ENCODE measurements around the gene ULBP1. TPM values are rescaled to one million over a fixed set of nuclear protein-coding genes. Genes with fewer than 3 reads are reported as not detected.
"Not testable (repeated sequence)": the region's sequence is repeated elsewhere in the genome, so short reads cannot be mapped to it uniquely, and the experiment has no call there.

The ULBP1 gene
- total RNA-seq, 4 donors from 2014 or later = 0.07 to 0.27 TPM; not detected in 2

DNA sequence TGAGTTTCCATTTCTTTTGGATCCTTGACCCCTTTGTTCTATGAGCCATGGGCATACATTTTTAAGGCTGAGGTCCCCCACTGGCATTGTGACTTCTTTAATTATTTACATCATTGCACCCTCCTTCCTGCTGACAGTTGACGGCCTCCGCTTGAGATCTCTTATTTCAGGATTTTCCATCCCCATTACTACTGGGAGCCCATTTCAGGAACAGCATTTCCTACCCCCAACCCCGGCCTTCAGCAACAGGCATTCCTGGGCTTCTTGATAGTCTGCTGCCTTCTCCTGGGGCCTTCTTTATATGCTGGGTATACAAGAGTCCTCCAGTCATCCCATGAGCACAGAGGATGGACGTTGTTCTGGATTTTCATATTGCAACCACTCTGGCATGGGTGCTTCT, 3.8 kb downstream of the ULBP1 start:
- no peak for ATAC-seq
- no peak for TF ChIP-seq POLR2A (IDR thresholded peaks at IDR 0.05)
- TF ChIP-seq, protein P1, sequence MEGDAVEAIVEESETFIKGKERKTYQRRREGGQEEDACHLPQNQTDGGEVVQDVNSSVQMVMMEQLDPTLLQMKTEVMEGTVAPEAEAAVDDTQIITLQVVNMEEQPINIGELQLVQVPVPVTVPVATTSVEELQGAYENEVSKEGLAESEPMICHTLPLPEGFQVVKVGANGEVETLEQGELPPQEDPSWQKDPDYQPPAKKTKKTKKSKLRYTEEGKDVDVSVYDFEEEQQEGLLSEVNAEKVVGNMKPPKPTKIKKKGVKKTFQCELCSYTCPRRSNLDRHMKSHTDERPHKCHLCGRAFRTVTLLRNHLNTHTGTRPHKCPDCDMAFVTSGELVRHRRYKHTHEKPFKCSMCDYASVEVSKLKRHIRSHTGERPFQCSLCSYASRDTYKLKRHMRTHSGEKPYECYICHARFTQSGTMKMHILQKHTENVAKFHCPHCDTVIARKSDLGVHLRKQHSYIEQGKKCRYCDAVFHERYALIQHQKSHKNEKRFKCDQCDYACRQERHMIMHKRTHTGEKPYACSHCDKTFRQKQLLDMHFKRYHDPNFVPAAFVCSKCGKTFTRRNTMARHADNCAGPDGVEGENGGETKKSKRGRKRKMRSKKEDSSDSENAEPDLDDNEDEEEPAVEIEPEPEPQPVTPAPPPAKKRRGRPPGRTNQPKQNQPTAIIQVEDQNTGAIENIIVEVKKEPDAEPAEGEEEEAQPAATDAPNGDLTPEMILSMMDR (IDR thresholded peaks at IDR 0.05) = no peak
- no peak for TF ChIP-seq POLR2AphosphoS5 (IDR thresholded peaks at IDR 0.05)
- no peak for TF ChIP-seq EP300 (IDR thresholded peaks at IDR 0.05)
- Histone ChIP-seq H3K9me3 (no peaks in the 10 kb centered on the region), H3K27me3 (peaks cover 100% of the 10 kb centered on the region), H3K4me1 (peaks cover 0 to 26% (median 17%) of the 10 kb centered on the region in 3 donors), H3K36me3 (no peaks in the 10 kb centered on the region), H3K4me3 (no peak overlapping the region), H3K27ac (no peak overlapping the region)
- 96 to 100% methylated on average over 1 to 4 of the region's 4 CpGs for WGBS, 2 donors (ENCODE audit: low coverage in 1 of 2)

DNA sequence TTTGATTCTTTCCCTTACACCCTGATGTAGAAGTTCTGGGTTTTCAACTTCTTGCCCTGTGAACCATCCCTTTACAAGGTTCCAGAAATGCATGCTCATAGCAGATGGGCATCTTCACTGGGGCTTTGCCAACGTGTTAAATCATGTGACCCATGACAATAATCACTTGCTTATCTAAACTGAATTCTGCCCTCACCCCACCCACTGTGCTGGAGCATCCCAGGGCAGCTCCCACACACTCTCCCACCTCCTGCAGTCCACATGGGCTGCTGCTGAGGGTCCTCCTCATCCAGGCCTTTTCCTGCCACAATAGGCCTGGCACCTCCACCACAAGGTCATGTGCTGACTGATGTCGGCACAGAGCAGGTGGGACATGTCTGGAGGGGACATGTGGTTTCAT, 4.3 kb downstream of the ULBP1 start:
- ATAC-seq, H3K4me3 ChIP-seq, H3K36me3 ChIP-seq, H3K9me3 ChIP-seq, H3K27ac ChIP-seq: not testable (repeated sequence)
- peaks cover 0 to 26% (median 17%) of the 10 kb centered on the region in 3 donors for H3K4me1 ChIP-seq
- peaks cover 100% of the 10 kb centered on the region for H3K27me3 ChIP-seq
- WGBS, 2 donors (ENCODE audit: low coverage in 1 of 2) = 22 to 60% methylated on average over 1 of the region's 2 CpGs

DNA sequence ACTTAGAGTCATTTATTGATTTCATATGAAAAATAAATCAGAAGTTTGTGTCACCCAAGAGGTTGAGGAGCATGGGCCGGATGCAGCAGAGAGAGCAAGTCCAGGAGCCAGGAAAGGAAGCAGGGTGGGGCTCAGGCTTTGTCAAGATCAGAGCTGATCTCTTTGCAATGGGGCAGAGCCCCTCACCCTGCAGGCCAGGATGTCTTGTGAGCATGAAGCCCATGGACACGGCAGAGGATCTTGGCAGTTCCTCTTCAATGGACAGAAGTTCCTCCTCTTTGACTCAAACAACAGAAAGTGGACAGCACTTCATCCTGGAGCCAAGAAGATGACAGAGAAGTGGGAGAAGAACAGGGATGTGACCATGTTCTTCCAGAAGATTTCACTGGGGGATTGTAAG, 5.2 kb downstream of the ULBP1 start:
- not testable (repeated sequence) for H3K9me3 ChIP-seq, H3K4me3 ChIP-seq, H3K36me3 ChIP-seq, ATAC-seq, H3K27ac ChIP-seq
- peaks cover 0 to 16% (median 15%) of the 10 kb centered on the region in 3 donors for H3K4me1 ChIP-seq
- WGBS, 2 donors (ENCODE audit: low coverage in 1 of 2) = 78 to 92% methylated on average over 2 of the region's 2 CpGs
- H3K27me3 ChIP-seq = peaks cover 99% of the 10 kb centered on the region

DNA sequence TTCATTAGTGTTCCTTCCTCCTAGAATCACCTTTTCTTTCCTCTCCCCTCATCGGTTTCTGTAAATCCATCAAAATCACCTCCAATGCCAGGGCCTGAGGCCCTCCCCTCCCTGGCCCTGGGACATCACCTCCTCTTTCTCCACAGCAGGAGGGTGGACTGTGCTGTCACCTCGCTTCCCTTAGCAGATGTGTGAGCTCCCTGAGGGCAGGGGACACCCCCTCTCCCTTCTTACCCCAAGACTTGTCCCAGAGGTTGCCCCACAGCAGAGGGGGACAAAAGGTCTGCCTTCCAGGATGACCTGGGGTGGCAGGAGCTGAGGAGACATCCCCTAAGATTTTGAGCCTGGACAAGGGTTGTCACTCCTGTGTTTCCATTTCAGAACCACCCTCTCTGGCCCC, 5.9 kb downstream of the ULBP1 start:
- Histone ChIP-seq H3K36me3 (no peaks in the 10 kb centered on the region), H3K9me3 (no peaks in the 10 kb centered on the region), H3K4me3 (no peak overlapping the region), H3K27ac (no peak overlapping the region), H3K27me3 (peaks cover 99% of the 10 kb centered on the region), H3K4me1 (peaks cover 0 to 9% (median 8%) of the 10 kb centered on the region in 3 donors)
- ATAC-seq = no peak
- WGBS, 2 donors (ENCODE audit: low coverage in 1 of 2) = 62 to 83% methylated on average over 1 to 2 of the region's 2 CpGs
- TF ChIP-seq POLR2AphosphoS5 (IDR thresholded peaks at IDR 0.05) (no peak), EP300 (IDR thresholded peaks at IDR 0.05) (no peak), POLR2A (IDR thresholded peaks at IDR 0.05) (no peak)
- TF ChIP-seq, protein P1 (IDR thresholded peaks at IDR 0.05) = no peak

DNA sequence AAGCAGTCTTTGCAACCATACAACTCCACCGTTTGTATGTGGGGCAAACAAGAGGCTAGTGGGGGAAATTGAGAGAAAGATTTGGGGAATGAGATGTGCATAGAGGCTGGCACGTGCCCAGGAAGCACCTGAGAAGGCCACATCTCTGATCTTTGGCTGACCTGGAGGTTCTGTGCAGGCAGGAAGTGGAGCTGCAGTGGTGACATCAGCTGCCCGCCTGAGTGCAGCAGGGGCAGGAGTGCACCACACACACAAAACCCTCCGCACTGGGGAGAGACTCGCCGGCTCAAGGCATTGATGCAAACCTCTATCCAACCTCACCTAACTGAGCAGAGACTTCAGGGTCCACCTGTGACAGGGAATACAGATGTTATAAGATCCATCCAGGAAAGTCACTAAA, 10.7 kb downstream of the ULBP1 start:
- H3K4me3 ChIP-seq, H3K4me1 ChIP-seq, H3K27ac ChIP-seq, H3K9me3 ChIP-seq, H3K36me3 ChIP-seq, ATAC-seq: not testable (repeated sequence)
- no CpG with 5 or more reads among the region's 6 CpGs for WGBS, 2 donors (ENCODE audit: low coverage in 1 of 2)
- H3K27me3 ChIP-seq = peaks cover 84% of the 10 kb centered on the region

DNA sequence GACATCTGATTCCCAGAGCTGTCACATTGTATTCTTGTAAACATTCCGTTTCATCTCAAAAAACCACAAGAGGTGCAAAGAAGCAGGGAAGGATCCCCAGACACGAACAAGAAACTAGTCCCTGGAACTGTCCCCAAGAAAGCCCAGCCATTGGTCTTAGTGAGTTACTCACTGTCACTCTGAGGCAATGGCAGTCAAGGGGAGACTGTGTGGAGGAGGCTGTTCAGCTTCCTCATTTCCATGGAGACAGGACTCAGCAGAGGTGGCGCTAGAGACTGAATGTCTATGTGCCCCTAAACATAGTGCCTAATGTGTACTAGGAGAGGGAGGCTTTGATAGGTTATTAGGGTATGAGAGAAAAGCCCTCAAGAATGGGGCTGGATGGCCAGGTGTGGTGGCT, 11.1 kb downstream of the ULBP1 start:
- Histone ChIP-seq H3K4me1 (no peaks in the 10 kb centered on the region), H3K27ac (no peak overlapping the region), H3K4me3 (no peak overlapping the region), H3K9me3 (no peaks in the 10 kb centered on the region), H3K36me3 (no peaks in the 10 kb centered on the region), H3K27me3 (peaks cover 82% of the 10 kb centered on the region)
- ATAC-seq = no peak
- TF ChIP-seq, protein P1 (IDR thresholded peaks at IDR 0.05) = no peak
- no peak for TF ChIP-seq EP300 (IDR thresholded peaks at IDR 0.05)
- no peak for TF ChIP-seq POLR2A (IDR thresholded peaks at IDR 0.05)
- no peak for TF ChIP-seq POLR2AphosphoS5 (IDR thresholded peaks at IDR 0.05)
- WGBS, 2 donors (ENCODE audit: low coverage in 1 of 2) = 42 to 46% methylated on average over 2 of the region's 3 CpGs

DNA sequence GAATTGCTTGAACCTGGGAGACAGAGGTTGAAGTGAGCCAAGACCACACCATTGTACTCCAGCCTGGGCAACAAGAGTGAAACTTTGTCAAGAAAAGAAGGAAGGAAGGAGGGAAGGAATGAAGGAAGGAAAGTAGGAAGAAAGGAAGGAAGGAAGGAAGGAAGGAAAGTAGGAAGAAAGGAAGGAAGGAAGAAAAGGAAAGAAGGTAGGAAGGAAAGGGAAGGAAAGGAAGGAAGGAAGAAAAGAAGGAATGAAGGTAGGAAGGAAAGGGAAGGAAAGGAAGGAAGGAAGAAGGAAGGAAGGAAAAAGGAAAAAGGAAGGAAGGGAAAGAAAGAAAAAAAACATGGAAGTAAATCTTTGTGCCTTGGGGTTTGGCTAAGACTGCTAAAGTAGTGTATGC, 11.7 kb downstream of the ULBP1 start:
- H3K27ac ChIP-seq = no peak overlapping the region
- H3K4me3 ChIP-seq = no peak overlapping the region
- H3K27me3 ChIP-seq = peaks cover 82% of the 10 kb centered on the region
- H3K36me3 ChIP-seq = no peaks in the 10 kb centered on the region
- no peaks in the 10 kb centered on the region for H3K4me1 ChIP-seq
- ATAC-seq = no peak
- H3K9me3 ChIP-seq = no peaks in the 10 kb centered on the region
- TF ChIP-seq POLR2A (IDR thresholded peaks at IDR 0.05) (no peak), POLR2AphosphoS5 (IDR thresholded peaks at IDR 0.05) (no peak), EP300 (IDR thresholded peaks at IDR 0.05) (no peak)
- TF ChIP-seq, protein P1 (IDR thresholded peaks at IDR 0.05) = no peak

Data from gastroesophageal sphincter (tissue), 4 donors.